SU-DHL-6 (cell line): Measurements from ENCODE around the gene ITIH1.

ENCODE experiments used
- CTCF ChIP-seq: fragments of 200-600 bp; sonication (generic); IDR thresholded peaks from one replicate; pipeline ENCODE4 v1.5.1; 2017; ENCODE audit warnings: antibody characterized with exemption, mild to moderate bottlenecking, low read length, moderate library complexity; ENCODE audit not compliant: insufficient read depth, poor library complexity, severe bottlenecking
- EZH2phosphoT487 ChIP-seq: fragments of 200-600 bp; sonication (generic), shearing (Covaris generic); conservative IDR thresholded peaks from 2 replicates; pipeline ENCODE4 v1.6.1; 2018; ENCODE audit warnings: mild to moderate bottlenecking, antibody characterized with exemption, low read length, moderate library complexity, mixed read lengths

DNA sequence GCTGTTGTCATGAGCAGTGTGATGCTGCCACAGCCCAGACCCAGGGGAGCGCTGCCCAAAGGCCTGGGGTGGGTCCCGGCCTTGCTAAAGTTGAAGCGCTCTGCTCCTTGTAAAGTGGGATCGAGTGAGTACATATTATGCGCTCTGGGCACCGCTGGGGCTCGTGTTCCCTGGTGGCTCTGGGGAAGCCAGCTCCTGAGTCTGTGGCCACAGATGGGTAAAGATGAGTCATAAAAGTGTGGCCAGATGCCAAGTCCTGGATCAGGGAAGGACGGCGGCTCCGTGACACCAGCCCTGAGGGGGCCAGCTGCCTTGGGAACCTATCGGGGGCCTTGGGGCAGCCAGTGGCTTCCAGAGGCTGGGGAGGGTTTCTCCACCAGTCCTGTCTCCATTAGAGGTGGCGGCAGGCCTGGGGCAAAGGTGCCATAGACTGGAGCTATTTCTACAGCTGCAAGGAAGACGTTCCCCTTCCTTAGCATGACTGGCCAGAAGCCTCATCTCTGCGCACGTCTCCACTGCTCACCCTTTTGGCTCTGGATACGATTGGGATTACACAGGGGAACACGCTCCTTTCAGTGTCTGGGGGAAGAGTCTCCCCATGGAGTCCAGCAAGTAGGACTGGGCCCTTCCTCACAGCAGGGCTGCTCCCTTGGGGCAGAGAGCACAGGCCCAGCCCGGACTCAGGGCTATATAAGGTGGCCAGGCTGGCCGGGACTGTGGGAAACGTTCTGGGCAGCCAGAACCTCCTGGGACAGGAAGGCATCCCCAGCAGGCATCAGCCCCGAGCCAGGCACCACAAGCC is 54.3 kb downstream of the ITIH1 start:
- TF ChIP-seq CTCF (no peak), EZH2phosphoT487 (no peak)
